GM12874 (cell line): ENCODE measurements around the gene OVCA2.

Experiments used
- CTCF ChIP-seq: IDR thresholded peaks from 2 replicates; pipeline ENCODE4 v1.5.1; 2011; ENCODE audit warnings: low read depth, mild to moderate bottlenecking, control low read depth, low read length, moderate library complexity; ENCODE audit not compliant: insufficient read depth

OVCA2 gene

GRCh38 chr17:2042390-2042847 lies 597 bp downstream of the OVCA2 start:
- no peak for TF ChIP-seq CTCF

GRCh38 chr17:2042933-2043332 lies 1.1 kb downstream of the OVCA2 start:
- TF ChIP-seq CTCF: no peak; the same call in 1 of the 2 replicates

- no peak for TF ChIP-seq CTCF
These were observed 2.0 kb downstream of the OVCA2 start for GRCh38 chr17:2043785-2044184.

- TF ChIP-seq CTCF: no peak
These were observed 2.6 kb downstream of the OVCA2 start for GRCh38 chr17:2044263-2044894.

GRCh38 chr17:2047590-2047989 lies 5.8 kb downstream of the OVCA2 start:
- TF ChIP-seq CTCF: no peak

GRCh38 chr17:2048805-2049204 lies 7.0 kb downstream of the OVCA2 start:
- no peak for TF ChIP-seq CTCF

- TF ChIP-seq CTCF: no peak
These were observed 7.8 kb downstream of the OVCA2 start for GRCh38 chr17:2049333-2050299.
